WTC11 (cell line): ENCODE results near the gene HOXC11. TPM values are rescaled to one million over a fixed set of nuclear protein-coding genes. Genes with fewer than 3 reads are reported as not detected.
A peak's percentile ranks its signal among the peaks of the same experiment; 100 is the strongest.

Experiments used
- ATAC-seq: fragments of 200-7000 bp; cut with Tn5 transposase; 2 replicates; pipeline ENCODE4 v1.10.0; 2021; ENCODE audit warnings: mild to moderate bottlenecking, moderate library complexity
- CTCF ChIA-PET: fragments of 300-600 bp; sonication (Branson Sonifier 250); formaldehyde crosslinking; loops from one replicate; lab custom pipeline; 2021; ENCODE audit warnings: antibody characterized with exemption; lab: Charles Lee
- POLR2A ChIA-PET: fragments of 350-600 bp; sonication (Branson Sonifier 250); formaldehyde crosslinking; loops from one replicate; lab custom pipeline; 2021; ENCODE audit warnings: antibody characterized with exemption; lab: Charles Lee
- DNase-seq: peaks from one replicate; pipeline ENCODE4 v3.0.0; 2021; ENCODE audit warnings: low spot score
- H3K27ac Mint-ChIP-seq: 2 replicates; pipeline ENCODE4 v1.8.0; 2021; ENCODE audit warnings: mixed read lengths
- H3K27me3 Mint-ChIP-seq: 2 replicates; pipeline ENCODE4 v1.8.0; 2021; ENCODE audit warnings: low read depth, mild to moderate bottlenecking, moderate library complexity, mixed read lengths
- H3K36me3 Mint-ChIP-seq: 2 replicates; pipeline ENCODE4 v1.8.0; 2021; ENCODE audit warnings: mixed read lengths
- H3K4me1 Mint-ChIP-seq: 2 replicates; pipeline ENCODE4 v1.8.0; 2022; ENCODE audit warnings: mixed read lengths
- H3K4me3 Mint-ChIP-seq: 2 replicates; pipeline ENCODE4 v1.8.0; 2021; ENCODE audit warnings: mild to moderate bottlenecking, moderate library complexity, mixed read lengths
- H3K9me3 Mint-ChIP-seq: 2 replicates; pipeline ENCODE4 v1.8.0; 2021; ENCODE audit warnings: mixed read lengths
- AFF4 ChIP-seq: sonication (generic); formaldehyde crosslinking; IDR thresholded peaks from 2 replicates; pipeline ENCODE4 v1.8.1; 2023; ENCODE audit warnings: mild to moderate bottlenecking, missing genetic modification reagents, borderline replicate concordance
- ATF3 ChIP-seq: sonication (generic); formaldehyde crosslinking; conservative IDR thresholded peaks from 2 replicates; pipeline ENCODE4 v1.8.1; 2022; ENCODE audit warnings: mild to moderate bottlenecking, missing genetic modification reagents
- CTCF ChIP-seq: fragments of 200-600 bp; IDR thresholded peaks from 2 replicates; pipeline ENCODE4 v1.8.0; 2022; ENCODE audit warnings: antibody characterized with exemption
- E2F1 ChIP-seq: sonication (generic); formaldehyde crosslinking; IDR thresholded peaks from 2 replicates; pipeline ENCODE4 v1.8.0; 2022; ENCODE audit warnings: mild to moderate bottlenecking, missing genetic modification reagents
- E2F4 ChIP-seq: sonication (generic); formaldehyde crosslinking; IDR thresholded peaks from 2 replicates; pipeline ENCODE4 v1.8.1; 2022; ENCODE audit warnings: low read depth, mild to moderate bottlenecking, moderate library complexity, missing genetic modification reagents, borderline replicate concordance
- EMX1 ChIP-seq: fragments of 250-450 bp; sonication (Bioruptor Pico); IDR thresholded peaks from 2 replicates; pipeline ENCODE4 v1.8.0; 2021; ENCODE audit warnings: mild to moderate bottlenecking
- FOXK1 ChIP-seq: sonication (generic); formaldehyde crosslinking; IDR thresholded peaks from 2 replicates; pipeline ENCODE4 v1.8.0; 2022; ENCODE audit warnings: mild to moderate bottlenecking, moderate library complexity, missing genetic modification reagents
- NFATC4 ChIP-seq: fragments of 250-450 bp; sonication (Bioruptor Pico); IDR thresholded peaks from 2 replicates; pipeline ENCODE4 v1.9.0; 2021; ENCODE audit warnings: mild to moderate bottlenecking
- PRDM15 ChIP-seq: sonication (generic); formaldehyde crosslinking; IDR thresholded peaks from 2 replicates; pipeline ENCODE4 v1.8.0; 2022; ENCODE audit warnings: missing genetic modification reagents
- TCF7 ChIP-seq: sonication (generic); formaldehyde crosslinking; IDR thresholded peaks from 2 replicates; pipeline ENCODE4 v1.8.0; 2022; ENCODE audit warnings: mild to moderate bottlenecking, low read depth, missing genetic modification reagents, moderate library complexity
- TP53 ChIP-seq: sonication (generic); formaldehyde crosslinking; IDR thresholded peaks from 2 replicates; pipeline ENCODE4 v1.8.1; 2023; ENCODE audit warnings: mild to moderate bottlenecking, missing genetic modification reagents
- ZNF281 ChIP-seq: sonication (generic); formaldehyde crosslinking; IDR thresholded peaks from 2 replicates; pipeline ENCODE4 v1.8.0; 2023; ENCODE audit warnings: mild to moderate bottlenecking, missing genetic modification reagents
- total RNA-seq: library from RNA; stranded (reverse); gene quantifications from 3 replicates; pipeline ENCODE4 v1.2.3, GENCODE V29; 2021

The HOXC11 gene
- total RNA-seq, 1 experiment from 2014 or later, result not detected

GRCh38 chr12:53927220-53928029, 45.5 kb upstream of the HOXC11 start:
- peak overlapping the region; percentile 36 for H3K4me3 Mint-ChIP-seq
- ATAC-seq (peak; percentile 50), DNase-seq (peak; percentile 34)
- H3K27ac Mint-ChIP-seq, result no peak overlapping the region
- H3K4me1 Mint-ChIP-seq, result peaks cover 11% of the 10 kb centered on the region
- ChIA-PET POLR2A (interaction anchor here (1.2 kb wide), 1 partner anchor 64 kb away, joined by 3 read pairs; no protein-coding TSS in a partner anchor), CTCF (interaction anchor here (1.1 kb wide), 1 partner anchor 25 kb away, joined by 4 read pairs; no protein-coding TSS in a partner anchor)
- TF ChIP-seq ZNF281 (no peak), E2F4 (CRISPR knock-in tag) (no peak), TP53 (CRISPR knock-in tag) (no peak), FOXK1 (no peak)
- H3K36me3 Mint-ChIP-seq, result no peaks in the 10 kb centered on the region
- H3K27me3 Mint-ChIP-seq, result peaks cover 100% of the 10 kb centered on the region
- H3K9me3 Mint-ChIP-seq, result no peaks in the 10 kb centered on the region

- Mint-ChIP-seq H3K27me3 (peaks cover 100% of the 10 kb centered on the region), H3K4me3 (peak overlapping the region; percentile 36; the same call in 1 of the 2 replicates), H3K9me3 (no peaks in the 10 kb centered on the region), H3K36me3 (no peaks in the 10 kb centered on the region), H3K4me1 (peaks cover 11% of the 10 kb centered on the region), H3K27ac (no peak overlapping the region)
- POLR2A ChIA-PET, result no interaction called here
- CTCF ChIA-PET, result no interaction called here
- ATAC-seq, result peak; percentile 36
- peak; percentile 17 for DNase-seq
- TF ChIP-seq PRDM15 (CRISPR knock-in tag), result no peak
- no peak for TF ChIP-seq TCF7 (CRISPR knock-in tag)
- no peak for TF ChIP-seq AFF4
- TF ChIP-seq E2F1, result no peak
- TF ChIP-seq ZNF281, result no peak
- no peak for TF ChIP-seq CTCF
- TF ChIP-seq EMX1 (CRISPR knock-in tag), result no peak
- TF ChIP-seq ATF3 (CRISPR knock-in tag), result no peak
- no peak for TF ChIP-seq NFATC4 (CRISPR knock-in tag)
Observed at GRCh38 chr12:53928054-53928835, 44.7 kb upstream of the HOXC11 start.
